ENCODE results near the gene KLHL30.
"Not testable (repeated sequence)": the region's sequence is repeated elsewhere in the genome, so short reads cannot be mapped to it uniquely, and the experiment has no call there.

The KLHL30 gene

DNA sequence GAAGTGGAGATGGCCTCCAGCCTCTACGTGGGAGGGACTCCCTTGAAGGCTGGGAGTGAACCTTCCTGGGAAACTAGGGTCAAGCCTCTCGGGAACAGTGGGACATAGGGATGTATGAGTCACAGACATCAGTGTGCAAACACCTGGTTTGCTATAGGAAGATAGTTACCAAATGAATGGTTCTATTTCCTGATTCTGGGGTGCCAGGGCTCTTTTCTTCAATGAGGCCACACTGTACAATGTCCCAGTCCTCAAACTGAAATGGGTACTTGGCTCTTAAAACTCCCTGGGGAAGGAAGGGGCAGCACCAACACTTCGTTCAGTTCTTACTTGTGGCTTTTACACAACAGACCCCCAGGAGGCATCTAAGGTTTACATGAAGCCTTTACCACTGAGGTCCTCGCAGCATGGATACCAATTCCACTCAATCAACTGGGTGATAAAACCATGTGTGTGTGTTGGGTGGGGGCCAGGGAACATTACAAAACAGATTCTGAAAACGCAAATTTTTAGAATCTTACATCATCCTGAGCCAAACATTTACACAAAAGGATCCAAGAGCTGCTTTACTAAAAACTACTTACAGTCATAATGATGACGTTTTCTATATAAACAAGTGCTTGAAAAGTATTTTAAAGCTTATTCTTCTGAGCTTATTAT, 30.7 kb downstream of the KLHL30 start:
- peak overlapping the region; percentile 36 for H3K4me3 ChIP-seq (replicated peaks; ENCODE audit: low read depth, low read length)
- TF ChIP-seq, protein P1, sequence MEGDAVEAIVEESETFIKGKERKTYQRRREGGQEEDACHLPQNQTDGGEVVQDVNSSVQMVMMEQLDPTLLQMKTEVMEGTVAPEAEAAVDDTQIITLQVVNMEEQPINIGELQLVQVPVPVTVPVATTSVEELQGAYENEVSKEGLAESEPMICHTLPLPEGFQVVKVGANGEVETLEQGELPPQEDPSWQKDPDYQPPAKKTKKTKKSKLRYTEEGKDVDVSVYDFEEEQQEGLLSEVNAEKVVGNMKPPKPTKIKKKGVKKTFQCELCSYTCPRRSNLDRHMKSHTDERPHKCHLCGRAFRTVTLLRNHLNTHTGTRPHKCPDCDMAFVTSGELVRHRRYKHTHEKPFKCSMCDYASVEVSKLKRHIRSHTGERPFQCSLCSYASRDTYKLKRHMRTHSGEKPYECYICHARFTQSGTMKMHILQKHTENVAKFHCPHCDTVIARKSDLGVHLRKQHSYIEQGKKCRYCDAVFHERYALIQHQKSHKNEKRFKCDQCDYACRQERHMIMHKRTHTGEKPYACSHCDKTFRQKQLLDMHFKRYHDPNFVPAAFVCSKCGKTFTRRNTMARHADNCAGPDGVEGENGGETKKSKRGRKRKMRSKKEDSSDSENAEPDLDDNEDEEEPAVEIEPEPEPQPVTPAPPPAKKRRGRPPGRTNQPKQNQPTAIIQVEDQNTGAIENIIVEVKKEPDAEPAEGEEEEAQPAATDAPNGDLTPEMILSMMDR (IDR thresholded peaks at IDR 0.05; ENCODE audit: low read length, missing control alignments) = no peak
- DNase-seq (ENCODE audit: low read depth) = peak; percentile 96

DNA sequence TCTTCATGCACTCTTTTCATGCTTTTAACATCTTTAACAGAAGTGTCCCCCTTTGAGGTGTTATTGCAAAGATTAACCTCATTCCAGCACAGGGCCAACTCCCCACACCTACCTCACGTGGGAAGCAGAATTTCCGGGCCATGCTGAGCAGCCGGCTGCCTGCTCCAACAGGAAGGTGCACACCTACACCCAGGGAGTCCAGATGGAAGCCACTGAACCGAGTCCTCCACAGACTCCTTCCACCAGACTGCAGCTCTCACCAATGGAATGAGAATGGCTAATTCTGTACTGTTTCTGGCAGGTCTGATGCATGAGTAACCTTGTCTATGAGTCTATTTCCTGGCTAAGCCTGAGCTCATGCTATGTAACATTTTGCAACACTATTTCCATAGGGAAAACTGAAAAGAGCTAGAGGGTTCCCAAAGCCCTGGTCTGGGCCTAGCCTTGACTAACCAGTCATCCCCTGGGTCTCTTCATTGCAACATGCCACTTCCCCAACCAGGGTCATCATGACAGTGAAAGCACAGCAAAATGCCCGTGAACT, 31.3 kb downstream of the KLHL30 start:
- peak overlapping the region; percentile 36 for H3K4me3 ChIP-seq (replicated peaks; ENCODE audit: low read depth, low read length)
- peak; percentile 98 for DNase-seq (ENCODE audit: low read depth)
- TF ChIP-seq, protein P1 (IDR thresholded peaks at IDR 0.05; ENCODE audit: low read length, missing control alignments) = no peak

DNA sequence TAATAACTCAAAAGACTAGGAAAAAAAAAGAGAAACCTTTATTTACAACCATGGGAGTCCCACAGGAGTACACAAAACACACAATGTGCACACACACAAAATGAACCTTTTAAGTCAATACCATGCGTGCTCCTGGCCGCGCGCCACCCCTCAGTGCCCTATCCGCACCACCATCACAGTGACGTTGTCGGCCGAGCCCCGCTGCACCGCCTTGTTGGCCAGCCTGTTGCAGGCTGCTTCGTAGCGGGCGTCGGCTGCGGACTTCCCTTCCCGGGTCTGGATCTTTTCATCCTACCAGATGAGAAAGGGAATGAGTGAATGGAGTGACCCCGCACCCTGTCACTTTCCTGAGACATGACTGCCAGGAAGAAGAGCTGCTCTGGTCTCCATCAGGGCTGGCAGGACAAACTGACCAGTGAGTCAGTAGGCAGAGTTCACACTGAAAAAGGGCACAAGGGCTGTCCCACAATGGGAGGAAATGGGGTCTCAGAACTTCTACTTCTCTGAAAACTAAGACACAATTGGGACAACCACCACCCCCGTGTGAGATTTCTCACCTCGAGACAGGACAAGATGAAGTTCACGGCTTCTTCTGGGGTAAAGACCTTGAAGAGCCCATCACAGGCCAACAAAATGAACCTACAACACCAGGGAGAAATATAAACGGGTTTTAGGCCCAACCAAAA, 32.1 kb downstream of the KLHL30 start:
- DNase-seq (ENCODE audit: low read depth) = no peak
- TF ChIP-seq, protein P1 (IDR thresholded peaks at IDR 0.05; ENCODE audit: low read length, missing control alignments) = no peak
- H3K4me3 ChIP-seq (replicated peaks; ENCODE audit: low read depth, low read length) = no peak overlapping the region

DNA sequence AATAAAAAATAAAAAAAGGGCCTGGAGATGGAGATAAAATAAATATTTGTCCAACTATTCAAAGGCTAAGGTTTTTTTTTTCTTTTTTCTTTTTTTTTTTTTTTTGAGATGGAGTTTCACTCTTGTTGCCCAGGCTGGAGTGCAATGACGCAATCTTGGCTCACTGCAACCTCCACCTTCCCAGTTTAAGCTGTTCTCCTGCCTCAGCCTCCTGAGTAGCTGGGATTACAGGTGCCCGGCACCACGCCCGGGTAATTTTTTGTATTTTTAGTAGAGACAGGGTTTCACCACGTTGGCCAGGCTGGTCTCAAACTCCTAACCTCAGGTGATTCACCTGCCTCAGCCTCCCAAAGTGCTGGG, 32.6 kb downstream of the KLHL30 start:
- DNase-seq (ENCODE audit: low read depth); H3K4me3 ChIP-seq (replicated peaks; ENCODE audit: low read depth, low read length): not testable (repeated sequence)

DNA sequence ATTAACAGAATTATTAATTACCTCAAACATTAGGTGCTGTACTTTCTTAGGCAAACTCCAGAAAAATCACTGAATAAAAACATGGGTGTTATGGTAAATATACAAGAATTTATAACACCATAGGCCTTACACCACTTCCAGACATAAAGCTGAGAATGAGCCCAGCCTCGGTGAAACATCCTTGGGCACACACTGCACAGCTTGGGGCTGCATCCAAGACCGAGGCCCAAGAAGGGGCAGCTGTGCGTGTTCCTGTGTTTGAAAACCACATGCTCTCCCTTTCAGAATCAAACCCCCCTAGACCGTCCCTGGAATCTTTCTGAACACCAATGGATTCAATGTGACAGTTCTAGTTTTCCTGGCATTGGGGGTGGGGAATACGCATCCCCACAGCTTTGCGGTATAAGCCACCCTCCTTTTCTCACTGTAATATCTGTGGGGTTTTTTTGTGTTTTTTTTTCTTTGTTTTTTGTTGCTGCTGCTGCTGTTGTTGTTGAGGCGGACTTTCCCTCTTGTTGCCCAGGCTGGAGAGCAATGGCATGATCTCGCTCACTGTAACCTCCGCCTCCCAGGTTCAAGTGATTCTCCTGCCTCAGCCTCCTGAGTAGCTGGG, 33.2 kb downstream of the KLHL30 start:
- DNase-seq (ENCODE audit: low read depth) = no peak
- TF ChIP-seq, protein P1 (IDR thresholded peaks at IDR 0.05; ENCODE audit: low read length, missing control alignments) = no peak
- H3K4me3 ChIP-seq (replicated peaks; ENCODE audit: low read depth, low read length) = no peak overlapping the region

DNA sequence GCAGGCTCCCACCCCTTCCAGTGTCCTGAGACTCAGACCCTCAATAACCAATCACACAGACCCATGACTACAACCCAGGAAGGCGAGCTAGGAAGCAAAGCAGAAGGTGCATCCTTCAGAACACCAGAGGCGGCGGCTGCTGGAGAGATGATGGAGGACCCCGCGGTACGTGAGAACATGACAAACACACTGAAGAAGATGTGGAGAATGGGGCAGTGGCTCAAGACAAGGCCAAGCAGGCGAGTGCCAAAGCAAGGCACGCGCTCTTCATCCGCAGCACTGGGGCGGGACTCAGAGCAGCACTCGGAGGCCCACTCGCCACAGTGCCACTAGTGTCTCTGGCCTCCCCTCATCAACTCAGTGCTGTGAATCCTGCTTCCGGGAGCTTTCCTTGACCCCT, 34.0 kb downstream of the KLHL30 start:
- TF ChIP-seq, protein P1 (IDR thresholded peaks at IDR 0.05; ENCODE audit: low read length, missing control alignments) = no peak
- no peak for DNase-seq (ENCODE audit: low read depth)
- no peak overlapping the region for H3K4me3 ChIP-seq (replicated peaks; ENCODE audit: low read depth, low read length)

DNA sequence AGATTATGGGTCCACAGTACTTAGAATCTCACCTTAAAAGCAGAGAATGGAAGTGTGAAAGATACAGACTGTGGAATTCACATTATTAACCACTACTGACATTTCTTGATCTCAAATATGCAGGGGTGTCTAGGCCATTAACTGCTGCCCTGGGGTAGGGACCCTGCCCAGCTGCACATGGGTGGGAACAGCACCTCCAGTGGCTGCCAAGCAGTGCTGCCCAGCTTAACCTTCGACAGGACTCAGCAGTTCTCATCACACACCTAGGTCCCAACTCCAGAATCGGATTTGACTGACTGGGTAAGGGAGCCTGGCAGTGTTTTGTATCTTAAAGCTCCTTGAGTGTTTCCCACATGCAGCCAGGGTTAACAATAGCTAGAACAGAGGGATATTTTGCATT, 35.2 kb downstream of the KLHL30 start:
- no peak for DNase-seq (ENCODE audit: low read depth)
- TF ChIP-seq, protein P1 (IDR thresholded peaks at IDR 0.05; ENCODE audit: low read length, missing control alignments) = peak; percentile 22

More for the DNA sequence above, 35.2 kb downstream of the KLHL30 start:
- H3K4me3 ChIP-seq (replicated peaks; ENCODE audit: low read depth, low read length) = no peak overlapping the region

Measured in fibroblast of pulmonary artery (primary cell).